Measurements from ENCODE around the gene RPS17.

The RPS17 gene

DNA sequence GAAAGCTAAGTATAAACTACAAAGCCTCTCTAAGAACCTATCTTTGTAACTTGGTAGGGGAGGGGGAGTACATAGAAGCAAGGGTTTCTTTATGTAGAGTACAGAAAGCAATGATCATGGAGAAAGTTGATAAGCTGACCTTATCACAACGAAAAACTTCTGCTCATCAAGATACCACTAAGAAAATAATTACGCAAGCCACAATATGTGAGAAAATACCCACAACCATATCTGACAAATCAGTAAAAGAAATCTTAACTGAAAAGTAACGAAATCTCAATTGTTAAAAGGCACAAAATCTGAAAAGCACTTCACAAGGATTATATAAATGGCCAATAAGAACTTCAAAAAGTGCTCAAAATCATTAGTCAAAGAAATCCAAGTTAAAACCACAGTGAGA lies 35.1 kb upstream of the RPS17 start:
- H3K4me2 ChIP-seq (ENCODE audit: low read length): no peak overlapping the region
- H3K9ac ChIP-seq: no peak overlapping the region
- no peaks in the 10 kb centered on the region for H3K79me2 ChIP-seq
- no peaks in the 10 kb centered on the region for H3K27me3 ChIP-seq (ENCODE audit: control insufficient read depth, insufficient read depth, low read length)
- no peak overlapping the region for H2AFZ ChIP-seq
- H3K36me3 ChIP-seq (ENCODE audit: control insufficient read depth, insufficient read depth, low read length): no peaks in the 10 kb centered on the region
- H3K27ac ChIP-seq: no peak overlapping the region
- peaks cover 6% of the 10 kb centered on the region for H3K4me1 ChIP-seq
- TF ChIP-seq, protein P1, sequence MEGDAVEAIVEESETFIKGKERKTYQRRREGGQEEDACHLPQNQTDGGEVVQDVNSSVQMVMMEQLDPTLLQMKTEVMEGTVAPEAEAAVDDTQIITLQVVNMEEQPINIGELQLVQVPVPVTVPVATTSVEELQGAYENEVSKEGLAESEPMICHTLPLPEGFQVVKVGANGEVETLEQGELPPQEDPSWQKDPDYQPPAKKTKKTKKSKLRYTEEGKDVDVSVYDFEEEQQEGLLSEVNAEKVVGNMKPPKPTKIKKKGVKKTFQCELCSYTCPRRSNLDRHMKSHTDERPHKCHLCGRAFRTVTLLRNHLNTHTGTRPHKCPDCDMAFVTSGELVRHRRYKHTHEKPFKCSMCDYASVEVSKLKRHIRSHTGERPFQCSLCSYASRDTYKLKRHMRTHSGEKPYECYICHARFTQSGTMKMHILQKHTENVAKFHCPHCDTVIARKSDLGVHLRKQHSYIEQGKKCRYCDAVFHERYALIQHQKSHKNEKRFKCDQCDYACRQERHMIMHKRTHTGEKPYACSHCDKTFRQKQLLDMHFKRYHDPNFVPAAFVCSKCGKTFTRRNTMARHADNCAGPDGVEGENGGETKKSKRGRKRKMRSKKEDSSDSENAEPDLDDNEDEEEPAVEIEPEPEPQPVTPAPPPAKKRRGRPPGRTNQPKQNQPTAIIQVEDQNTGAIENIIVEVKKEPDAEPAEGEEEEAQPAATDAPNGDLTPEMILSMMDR (IDR thresholded peaks at IDR 0.05): no peak
- no peak overlapping the region for H3K4me3 ChIP-seq (ENCODE audit: low read depth, low read length)
- H3K9me3 ChIP-seq (ENCODE audit: control insufficient read depth, low read length): no peaks in the 10 kb centered on the region

DNA sequence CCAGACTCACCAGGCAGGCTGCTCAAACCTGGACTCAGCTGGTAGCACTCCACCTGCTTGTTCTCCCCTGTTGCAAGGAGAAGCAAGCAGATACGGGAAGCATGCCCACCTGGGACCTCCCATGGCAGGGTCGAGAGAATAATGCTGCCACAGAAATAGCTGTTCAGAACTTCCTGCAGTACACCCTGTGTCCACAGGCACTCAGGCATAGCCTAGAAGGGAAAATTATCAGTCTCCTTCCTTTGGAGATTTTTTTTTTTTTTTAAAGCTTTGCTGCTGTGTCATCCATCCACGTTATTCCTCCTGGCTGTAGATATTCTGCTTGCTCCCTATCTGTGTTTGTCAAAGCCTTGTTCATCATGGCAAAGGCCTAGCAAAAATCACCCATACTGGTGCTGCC lies 32.7 kb upstream of the RPS17 start:
- H3K9ac ChIP-seq: no peak overlapping the region
- no peaks in the 10 kb centered on the region for H3K27me3 ChIP-seq (ENCODE audit: control insufficient read depth, insufficient read depth, low read length)
- H3K36me3 ChIP-seq (ENCODE audit: control insufficient read depth, insufficient read depth, low read length): no peaks in the 10 kb centered on the region
- TF ChIP-seq, protein P1 (IDR thresholded peaks at IDR 0.05): no peak
- H3K4me2 ChIP-seq (ENCODE audit: low read length): no peak overlapping the region
- peak overlapping the region; percentile 56 for H2AFZ ChIP-seq
- no peaks in the 10 kb centered on the region for H3K79me2 ChIP-seq
- H3K9me3 ChIP-seq (ENCODE audit: control insufficient read depth, low read length): no peaks in the 10 kb centered on the region
- H3K4me1 ChIP-seq: peaks cover 6% of the 10 kb centered on the region
- peak overlapping the region; percentile 40 for H3K27ac ChIP-seq
- no peak overlapping the region for H3K4me3 ChIP-seq (ENCODE audit: low read depth, low read length)

DNA sequence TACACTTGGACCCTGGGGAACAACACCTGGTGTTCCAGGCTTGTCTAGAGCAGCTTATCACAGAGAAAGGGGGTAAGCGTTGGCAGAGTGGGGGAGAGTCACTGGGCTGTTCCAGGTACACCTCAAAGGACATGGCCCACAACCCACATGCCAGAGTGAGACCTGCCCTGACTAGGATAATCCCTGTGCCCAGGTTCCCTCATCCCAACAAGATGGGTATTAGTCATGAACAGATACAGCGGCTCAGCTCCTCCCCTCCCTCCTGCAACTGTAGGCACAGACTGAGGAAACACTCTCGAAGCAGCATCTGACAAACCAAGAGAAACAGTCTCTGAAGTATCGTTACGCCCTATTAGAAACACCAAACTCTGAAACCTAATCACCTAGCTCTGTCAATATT lies 32.1 kb upstream of the RPS17 start:
- Histone ChIP-seq H3K4me1 (peaks cover 9% of the 10 kb centered on the region), H3K27ac (peak overlapping the region; percentile 40), H2AFZ (peak overlapping the region; percentile 56), H3K36me3 (ENCODE audit: control insufficient read depth, insufficient read depth, low read length) (no peaks in the 10 kb centered on the region), H3K9ac (no peak overlapping the region), H3K9me3 (ENCODE audit: control insufficient read depth, low read length) (no peaks in the 10 kb centered on the region), H3K79me2 (no peaks in the 10 kb centered on the region), H3K4me3 (ENCODE audit: low read depth, low read length) (no peak overlapping the region), H3K4me2 (ENCODE audit: low read length) (no peak overlapping the region), H3K27me3 (ENCODE audit: control insufficient read depth, insufficient read depth, low read length) (no peaks in the 10 kb centered on the region)
- TF ChIP-seq, protein P1 (IDR thresholded peaks at IDR 0.05): no peak

DNA sequence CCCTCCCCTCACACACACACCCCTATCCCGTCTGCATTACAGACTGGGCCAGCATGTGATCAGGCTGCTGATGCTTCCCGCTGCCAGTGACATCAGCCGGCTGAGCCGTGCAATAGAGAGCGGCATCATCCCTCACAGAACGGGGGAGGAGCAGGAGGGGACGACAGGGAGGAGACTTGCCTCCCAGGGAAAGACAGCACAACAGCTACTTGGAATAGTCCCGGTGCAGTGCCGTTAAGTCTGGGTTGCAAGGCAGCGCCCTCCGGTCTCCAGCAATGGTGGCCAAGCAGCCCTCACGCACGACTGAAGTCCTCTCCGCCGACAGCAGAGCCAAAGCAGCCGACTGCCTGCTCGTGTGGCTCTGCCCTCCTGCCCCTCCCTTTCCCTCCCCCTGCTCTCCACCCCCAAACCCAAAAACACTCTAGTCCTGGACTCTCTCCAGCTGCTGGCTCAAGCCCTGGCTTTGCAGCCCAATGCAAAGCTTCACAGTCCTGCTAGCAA lies 31.5 kb upstream of the RPS17 start:
- Histone ChIP-seq H3K9me3 (ENCODE audit: control insufficient read depth, low read length) (no peaks in the 10 kb centered on the region), H3K4me1 (peaks cover 9% of the 10 kb centered on the region), H3K9ac (no peak overlapping the region), H3K79me2 (no peaks in the 10 kb centered on the region), H3K4me2 (ENCODE audit: low read length) (peak overlapping the region; percentile 58), H2AFZ (peak overlapping the region; percentile 45), H3K36me3 (ENCODE audit: control insufficient read depth, insufficient read depth, low read length) (no peaks in the 10 kb centered on the region), H3K27me3 (ENCODE audit: control insufficient read depth, insufficient read depth, low read length) (no peaks in the 10 kb centered on the region), H3K4me3 (ENCODE audit: low read depth, low read length) (no peak overlapping the region), H3K27ac (peak overlapping the region; percentile 40)
- TF ChIP-seq, protein P1 (IDR thresholded peaks at IDR 0.05): no peak

DNA sequence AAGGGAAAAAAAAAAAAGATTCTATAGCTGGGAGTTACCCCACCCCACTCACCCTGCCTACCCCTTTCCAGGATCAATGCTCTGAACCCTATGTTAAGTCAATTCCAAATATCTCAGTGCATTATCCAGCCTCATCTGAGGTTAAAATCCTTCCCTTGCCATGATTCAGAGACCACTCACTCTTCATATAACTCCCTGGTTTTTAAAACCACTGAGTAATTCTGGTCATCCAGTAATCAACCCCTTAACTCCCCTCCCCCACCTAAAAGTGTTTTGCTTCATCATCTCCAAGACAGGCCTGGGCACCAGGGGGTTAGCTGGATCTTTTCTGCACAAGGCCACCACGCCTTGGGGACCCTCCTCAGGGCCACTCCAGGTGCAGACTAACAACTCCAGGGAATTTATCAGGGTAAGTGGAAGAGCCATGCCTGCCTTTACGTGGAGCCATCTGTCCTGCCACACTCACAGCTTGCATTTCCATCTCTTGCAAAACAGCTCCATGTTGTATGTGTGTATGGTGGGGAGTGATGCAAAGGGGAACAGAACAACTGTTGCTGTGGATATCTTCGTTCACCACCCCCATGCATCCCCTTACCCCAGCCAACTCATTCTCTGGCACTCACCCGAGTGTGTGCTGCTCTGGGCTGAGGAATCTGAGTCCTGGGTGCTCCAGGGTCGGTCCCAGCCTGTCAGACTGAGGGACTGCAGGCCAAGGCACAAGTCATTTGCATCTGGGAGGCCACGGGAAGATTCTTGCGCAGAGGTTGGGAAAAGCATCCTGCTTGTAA lies 30.7 kb upstream of the RPS17 start:
- no peak overlapping the region for H3K4me3 ChIP-seq (ENCODE audit: low read depth, low read length)
- no peak overlapping the region for H3K4me2 ChIP-seq (ENCODE audit: low read length)
- peaks cover 12% of the 10 kb centered on the region for H3K4me1 ChIP-seq
- no peaks in the 10 kb centered on the region for H3K79me2 ChIP-seq
- H3K9ac ChIP-seq: no peak overlapping the region
- H3K36me3 ChIP-seq (ENCODE audit: control insufficient read depth, insufficient read depth, low read length): no peaks in the 10 kb centered on the region
- no peaks in the 10 kb centered on the region for H3K27me3 ChIP-seq (ENCODE audit: control insufficient read depth, insufficient read depth, low read length)
- no peak overlapping the region for H2AFZ ChIP-seq
- no peaks in the 10 kb centered on the region for H3K9me3 ChIP-seq (ENCODE audit: control insufficient read depth, low read length)
- TF ChIP-seq, protein P1 (IDR thresholded peaks at IDR 0.05): no peak
- peak overlapping the region; percentile 40 for H3K27ac ChIP-seq
